ENCODE measurements around the gene CELSR2.

- TF ChIP-seq CTCF (IDR thresholded peaks at IDR 0.05 in 8 of 11, conservative IDR thresholded peaks at IDR 0.05 in 3 of 11) = no peak
- no peak for TF ChIP-seq POLR2AphosphoS5 (IDR thresholded peaks at IDR 0.05)
- no peak for TF ChIP-seq POLR2A (IDR thresholded peaks at IDR 0.05)
These were observed 40.4 kb upstream of the CELSR2 start for GRCh38 chr1:109208836-109209463.

Data from spleen (tissue), 7 donors.